IMR-90 (cell line): Measurements from ENCODE around the gene HMCES. TPM values are rescaled to one million over a fixed set of nuclear protein-coding genes. Genes with fewer than 3 reads are reported as not detected.

ENCODE experiments used
- ATAC-seq: fragments of 200-7000 bp; cut with Tn5 transposase; 2 replicates; pipeline ENCODE4 v1.9.1; 2020; ENCODE audit warnings: low read depth, mild to moderate bottlenecking, moderate library complexity
- BruUV-seq: library from RNA; stranded (reverse); fragments of 400-500 nt; replicated peaks from 2 replicates; lab custom pipeline; 2021; lab: Mats Ljungman, UMichigan
- CTCF ChIA-PET: fragments of 300-600 bp; formaldehyde crosslinking; extraction: SDS; loops from one replicate; lab custom pipeline; 2021; ENCODE audit warnings: antibody characterized with exemption; lab: Yijun Ruan, JAX
- POLR2A ChIA-PET: fragments of 300-600 bp; sonication (Branson Sonifier 250); formaldehyde crosslinking; loops from one replicate; lab custom pipeline; 2022; ENCODE audit warnings: antibody characterized with exemption; ENCODE audit not compliant: unreplicated experiment; lab: Charles Lee
- DNase-seq: peaks from one replicate; pipeline ENCODE4 v3.0.0; 2013
- H2AFZ ChIP-seq: replicated peaks from 2 replicates; pipeline ENCODE3; 2013; ENCODE audit warnings: low read length, mild to moderate bottlenecking; ENCODE audit not compliant: poor library complexity
- H2AK5ac ChIP-seq: 2 replicates; pipeline ENCODE4 v1.6.1; 2013; ENCODE audit warnings: low read depth, low read length, inconsistent platforms
- H2AK9ac ChIP-seq: replicated peaks from 2 replicates; pipeline ENCODE3; 2013; ENCODE audit warnings: mild to moderate bottlenecking, low read depth, low read length, moderate library complexity; ENCODE audit not compliant: poor library complexity
- H2BK120ac ChIP-seq: 2 replicates; pipeline ENCODE4 v1.6.1; 2013; ENCODE audit warnings: low read depth, low read length, inconsistent platforms
- H2BK15ac ChIP-seq: 3 replicates; pipeline ENCODE4 v1.6.1; 2013; ENCODE audit warnings: low read depth, low read length, inconsistent platforms
- H2BK20ac ChIP-seq: 2 replicates; pipeline ENCODE4 v1.6.1; 2013; ENCODE audit warnings: low read depth, mild to moderate bottlenecking, inconsistent platforms, low read length, moderate library complexity
- H2BK5ac ChIP-seq: 2 replicates; pipeline ENCODE4 v1.6.1; 2013; ENCODE audit warnings: mild to moderate bottlenecking, low read depth, low read length, inconsistent platforms; ENCODE audit not compliant: poor library complexity, severe bottlenecking
- H3K14ac ChIP-seq: replicated peaks from 2 replicates; pipeline ENCODE4 v1.6.1; 2013; ENCODE audit warnings: low read depth, low read length, inconsistent platforms
- H3K18ac ChIP-seq: 2 replicates; pipeline ENCODE4 v1.6.1; 2013; ENCODE audit warnings: low read depth, low read length, control low read depth
- H3K23ac ChIP-seq: 2 replicates; pipeline ENCODE4 v1.6.1; 2013; ENCODE audit warnings: low read depth, low read length, inconsistent platforms
- H3K27ac ChIP-seq: 2 replicates; pipeline ENCODE4 v1.5.1; 2013; ENCODE audit warnings: mild to moderate bottlenecking, control low read depth, low read length; ENCODE audit not compliant: insufficient read depth
- H3K27me3 ChIP-seq: 2 replicates; pipeline ENCODE4 v1.6.1; 2013; ENCODE audit warnings: low read length; ENCODE audit not compliant: control insufficient read depth, insufficient read depth
- H3K36me3 ChIP-seq: 2 replicates; pipeline ENCODE4 v1.6.1; 2013; ENCODE audit warnings: low read length, mixed read lengths; ENCODE audit not compliant: control insufficient read depth, insufficient read depth
- H3K4ac ChIP-seq: 2 replicates; pipeline ENCODE4 v1.6.1; 2013; ENCODE audit warnings: low read depth, low read length, inconsistent platforms
- H3K4me1 ChIP-seq: 2 replicates; pipeline ENCODE4 v1.6.1; 2013; ENCODE audit warnings: low read length, mixed read lengths; ENCODE audit not compliant: control insufficient read depth, insufficient read depth
- H3K4me2 ChIP-seq: 2 replicates; pipeline ENCODE4 v1.6.1; 2013; ENCODE audit warnings: low read depth, mild to moderate bottlenecking, control low read depth, low read length, moderate library complexity
- H3K4me3 ChIP-seq: 2 replicates; pipeline ENCODE4 v1.5.1; 2013; ENCODE audit warnings: low read depth, mild to moderate bottlenecking, control low read depth, low read length, moderate library complexity; ENCODE audit not compliant: insufficient read depth
- H3K56ac ChIP-seq: 2 replicates; pipeline ENCODE4 v1.6.1; 2013; ENCODE audit warnings: low read length, inconsistent platforms; ENCODE audit not compliant: insufficient read depth; ENCODE audit errors: extremely low read depth
- H3K79me1 ChIP-seq, 2 experiments: 2 replicates each; pipeline ENCODE4 v1.6.1; 2013; ENCODE audit warnings: low read length in 2 of 2, inconsistent platforms in 1 of 2, low read depth in 1 of 2
- H3K9ac ChIP-seq: 2 replicates; pipeline ENCODE4 v1.6.1; 2013; ENCODE audit warnings: low read depth, low read length, control low read depth
- H3K9me1 ChIP-seq: 2 replicates; pipeline ENCODE4 v1.6.1; 2013; ENCODE audit warnings: low read length, inconsistent platforms; ENCODE audit not compliant: insufficient read depth
- H3K9me3 ChIP-seq: 2 replicates; pipeline ENCODE4 v1.6.1; 2013; ENCODE audit warnings: low read length; ENCODE audit not compliant: control insufficient read depth, insufficient read depth
- H4K20me1 ChIP-seq: 2 replicates; pipeline ENCODE4 v1.6.1; 2013; ENCODE audit warnings: low read length, inconsistent platforms; ENCODE audit not compliant: insufficient read depth
- H4K5ac ChIP-seq: 2 replicates; pipeline ENCODE4 v1.6.1; 2013; ENCODE audit warnings: mild to moderate bottlenecking, low read depth, low read length, control low read depth
- H4K8ac ChIP-seq, 2 experiments: 2 replicates each; pipeline ENCODE4 v1.6.1; 2013; ENCODE audit warnings: low read depth in 2 of 2, low read length in 2 of 2, control low read depth in 1 of 2, inconsistent platforms in 1 of 2
- H4K91ac ChIP-seq: 2 replicates; pipeline ENCODE4 v1.6.1; 2013; ENCODE audit warnings: low read depth, low read length, inconsistent platforms; ENCODE audit not compliant: insufficient read depth
- FOS ChIP-seq: fragments of 150-350 bp; IDR thresholded peaks from 2 replicates; pipeline ENCODE4 v1.6.1; 2016; ENCODE audit warnings: low read depth, low read length
- MAFK ChIP-seq: IDR thresholded peaks from 2 replicates; pipeline ENCODE4 v1.6.1; 2012; ENCODE audit warnings: low read depth, low read length, improper control_type of control experiment
- MAZ ChIP-seq: IDR thresholded peaks from 2 replicates; pipeline ENCODE4 v1.6.1; 2012; ENCODE audit warnings: low read depth, mild to moderate bottlenecking, low read length, improper control_type of control experiment, moderate library complexity, borderline replicate concordance
- POLR2A ChIP-seq: IDR thresholded peaks from 2 replicates; pipeline ENCODE4 v1.6.1; 2012; ENCODE audit warnings: mild to moderate bottlenecking, low read depth, low read length
- RAD21 ChIP-seq: IDR thresholded peaks from 2 replicates; pipeline ENCODE4 v1.6.1; 2012; ENCODE audit warnings: low read length, improper control_type of control experiment
- RFX5 ChIP-seq: IDR thresholded peaks from 2 replicates; pipeline ENCODE4 v1.8.0; 2012; ENCODE audit warnings: low read depth, mild to moderate bottlenecking, low read length, moderate library complexity
- WGBS, 2 experiments: methylation state at CpG; one replicate each; pipeline versions ENCODE4 v1.1.5 to v1.1.7; 2013; ENCODE audit warnings: missing lambda C conversion rate in 2 of 2; ENCODE audit not compliant: insufficient read length in 1 of 2; ENCODE audit errors: extremely low coverage in 2 of 2; 5-methylcytosine and 5-hydroxymethylcytosine counted together
- dilution Hi-C: fragments of 300-500 bp; cut with HindIII; formaldehyde crosslinking; loops from one replicate; pipeline ENCODE4 v1.14.3; 2018; ENCODE audit warnings: low sequenced_read_pairs; ENCODE audit not compliant: unreplicated experiment
- in situ Hi-C: fragments of 300-500 bp; cut with MboI; formaldehyde crosslinking; loops from 3 replicates; pipeline ENCODE4 v1.14.3; 2019; ENCODE audit warnings: low sequenced_read_pairs, inconsistent platforms, mixed read lengths
- intact Hi-C: fragments of 100-400 bp; cut with micrococcal nuclease; formaldehyde crosslinking; loops from 2 replicates; pipeline ENCODE4 v1.10.0; 2022
- polyA plus RNA-seq, 3 experiments: library from polyadenylated mRNA; depleted of rRNA; stranded (reverse); fragments of >200 nt; gene quantifications; 2 replicates each; pipeline ENCODE4 v1.2.3, GENCODE V29; 2012; ENCODE audit warnings: low replicate concordance in 1 of 3
- total RNA-seq: library from RNA; depleted of rRNA; stranded (reverse); fragments of >200 nt; gene quantifications from 2 replicates; pipeline ENCODE4 v1.2.3, GENCODE V29; 2012
- TF ChIP-seq, protein P1 (sequence below): fragments of 150-350 bp; IDR thresholded peaks from 2 replicates; pipeline ENCODE4 v1.6.1; 2017; ENCODE audit warnings: mild to moderate bottlenecking, antibody characterized with exemption, low read length, low read depth
- TF ChIP-seq, protein P2 (sequence below): conservative IDR thresholded peaks from 2 replicates; pipeline ENCODE4 v1.5.1; 2012; ENCODE audit warnings: mild to moderate bottlenecking, low read depth, low read length, improper control_type of control experiment

The HMCES gene
- total and polyA plus RNA-seq, 2 of the 4 experiments (the other 2 are of a cell fraction): 26.0 to 30.5 TPM

DNA sequence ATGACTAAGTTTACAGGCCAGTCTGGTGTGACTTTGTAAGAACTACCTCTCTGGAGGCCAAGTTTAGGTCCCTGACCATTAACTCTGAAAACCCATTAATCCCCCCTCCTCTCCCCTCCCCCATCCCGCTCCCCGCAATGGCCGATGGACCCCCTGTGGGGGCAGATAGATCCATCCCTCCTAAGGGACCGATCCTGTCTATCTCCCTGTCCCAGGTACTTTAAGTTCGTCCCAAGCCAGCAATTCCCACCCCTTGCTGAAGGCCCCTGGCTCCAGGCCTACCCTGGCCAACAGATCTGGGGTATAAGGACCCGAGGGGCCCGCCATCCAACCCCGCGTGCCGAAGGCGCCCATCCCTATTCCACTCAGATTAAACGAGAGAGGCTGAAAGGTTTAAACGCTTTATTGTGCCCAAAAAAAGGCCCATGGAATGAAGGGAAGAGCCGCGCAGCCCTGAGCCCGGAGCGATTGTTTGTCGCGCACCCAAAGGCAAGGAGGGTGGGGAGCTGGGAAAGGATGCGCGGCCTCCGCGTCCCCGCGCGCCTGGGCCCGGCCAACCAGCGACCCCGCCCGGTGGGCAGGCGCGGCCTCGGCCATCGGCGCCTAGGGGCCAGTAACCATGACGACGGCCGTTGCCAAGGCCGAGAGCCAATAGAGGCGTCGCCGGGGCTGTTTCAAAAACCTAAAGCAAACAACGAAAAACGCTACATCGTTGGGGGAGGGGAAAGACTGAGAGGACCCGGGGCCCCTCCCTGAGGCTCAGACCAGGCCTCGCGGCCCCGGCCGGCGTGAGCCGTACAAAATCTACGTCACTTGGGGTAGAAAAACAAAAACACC lies 35.9 kb downstream of the HMCES start:
- no peak overlapping the region for H2BK15ac ChIP-seq
- peak overlapping the region; percentile 89 for H3K9ac ChIP-seq
- H3K18ac ChIP-seq: no peak overlapping the region; the same call in 1 of the 2 replicates
- H3K23ac ChIP-seq: peak overlapping the region; percentile 70
- H3K9me3 ChIP-seq: no peaks in the 10 kb centered on the region
- peak overlapping the region; percentile 91 for H2AFZ ChIP-seq
- H4K91ac ChIP-seq: peak overlapping the region; percentile 50
- peak; percentile 83 for DNase-seq
- peak overlapping the region; percentile 49 to 61 for H4K8ac ChIP-seq
- H3K4me1 ChIP-seq: peaks cover 6% of the 10 kb centered on the region; the same call in 1 of the 2 replicates
- peaks cover 21% of the 10 kb centered on the region for H3K9me1 ChIP-seq
- BruUV-seq: no TSS peak
- no peaks in the 10 kb centered on the region for H3K27me3 ChIP-seq
- peak; percentile 62 for ATAC-seq
- peaks cover 0 to 35% of the 10 kb centered on the region in 2 experiments; a peak in 3 of 4 replicates for H3K79me1 ChIP-seq
- intact Hi-C loops: no loop called here
- no peaks in the 10 kb centered on the region for H3K36me3 ChIP-seq
- in situ Hi-C loops: no loop called here
- peak overlapping the region; percentile 48 for H3K27ac ChIP-seq
- H3K4me2 ChIP-seq: peak overlapping the region; percentile 87
- H2BK20ac ChIP-seq: no peak overlapping the region
- peak overlapping the region; percentile 91 for H3K4me3 ChIP-seq
- peak overlapping the region; percentile 58; the same call in 1 of the 2 replicates for H3K56ac ChIP-seq
- H4K5ac ChIP-seq: no peak overlapping the region; the same call in 1 of the 2 replicates
- dilution Hi-C loops: no loop called here
- peak overlapping the region; percentile 33 for H3K14ac ChIP-seq
- H2BK120ac ChIP-seq: no peak overlapping the region
- no peak overlapping the region; the same call in 1 of the 2 replicates for H2AK5ac ChIP-seq
- TF ChIP-seq, protein P1, sequence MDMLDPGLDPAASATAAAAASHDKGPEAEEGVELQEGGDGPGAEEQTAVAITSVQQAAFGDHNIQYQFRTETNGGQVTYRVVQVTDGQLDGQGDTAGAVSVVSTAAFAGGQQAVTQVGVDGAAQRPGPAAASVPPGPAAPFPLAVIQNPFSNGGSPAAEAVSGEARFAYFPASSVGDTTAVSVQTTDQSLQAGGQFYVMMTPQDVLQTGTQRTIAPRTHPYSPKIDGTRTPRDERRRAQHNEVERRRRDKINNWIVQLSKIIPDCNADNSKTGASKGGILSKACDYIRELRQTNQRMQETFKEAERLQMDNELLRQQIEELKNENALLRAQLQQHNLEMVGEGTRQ: no peak
- TF ChIP-seq MAFK (no peak), RFX5 (0 out of 2 replicates have a peak, but pooled peaks have one; percentile 69), RAD21 (no peak), FOS (no peak), MAZ (peak; percentile 79; the same call in 1 of the 2 replicates), POLR2A (no peak; the same call in 1 of the 2 replicates)
- TF ChIP-seq, protein P2, sequence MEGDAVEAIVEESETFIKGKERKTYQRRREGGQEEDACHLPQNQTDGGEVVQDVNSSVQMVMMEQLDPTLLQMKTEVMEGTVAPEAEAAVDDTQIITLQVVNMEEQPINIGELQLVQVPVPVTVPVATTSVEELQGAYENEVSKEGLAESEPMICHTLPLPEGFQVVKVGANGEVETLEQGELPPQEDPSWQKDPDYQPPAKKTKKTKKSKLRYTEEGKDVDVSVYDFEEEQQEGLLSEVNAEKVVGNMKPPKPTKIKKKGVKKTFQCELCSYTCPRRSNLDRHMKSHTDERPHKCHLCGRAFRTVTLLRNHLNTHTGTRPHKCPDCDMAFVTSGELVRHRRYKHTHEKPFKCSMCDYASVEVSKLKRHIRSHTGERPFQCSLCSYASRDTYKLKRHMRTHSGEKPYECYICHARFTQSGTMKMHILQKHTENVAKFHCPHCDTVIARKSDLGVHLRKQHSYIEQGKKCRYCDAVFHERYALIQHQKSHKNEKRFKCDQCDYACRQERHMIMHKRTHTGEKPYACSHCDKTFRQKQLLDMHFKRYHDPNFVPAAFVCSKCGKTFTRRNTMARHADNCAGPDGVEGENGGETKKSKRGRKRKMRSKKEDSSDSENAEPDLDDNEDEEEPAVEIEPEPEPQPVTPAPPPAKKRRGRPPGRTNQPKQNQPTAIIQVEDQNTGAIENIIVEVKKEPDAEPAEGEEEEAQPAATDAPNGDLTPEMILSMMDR: peak; percentile 35
- H2BK5ac ChIP-seq: no peak overlapping the region
- 0% methylated on average over 13 of the region's 53 CpGs; no CpG with 5 or more reads in 1 of the 2 experiments for WGBS, 2 experiments
- H3K4ac ChIP-seq: peak overlapping the region; percentile 40
- H2AK9ac ChIP-seq: peak overlapping the region; percentile 97
- H4K20me1 ChIP-seq: peaks cover 8% of the 10 kb centered on the region; the same call in 1 of the 2 replicates
- ChIA-PET POLR2A (no interaction called here), CTCF (no interaction called here)
